K562 (cell line): Measurements from ENCODE around the gene GUCY2C. TPM values are rescaled to one million over a fixed set of nuclear protein-coding genes. Genes with fewer than 3 reads are reported as not detected.

Experiments used
- ATAC-seq: fragments of 200-7000 bp; cut with Tn5 transposase; 3 replicates; pipeline ENCODE4 v1.9.1; 2020; ENCODE audit warnings: moderate library complexity
- BruUV-seq: library from RNA; stranded (reverse); fragments of 400-500 nt; replicated peaks from 2 replicates; lab custom pipeline; 2021; lab: Mats Ljungman, UMichigan
- CTCF ChIA-PET: fragments of 300-600 bp; formaldehyde crosslinking; extraction: SDS; loops from one replicate; lab custom pipeline; 2021; ENCODE audit warnings: low intra/inter-chr PET ratio; lab: Yijun Ruan, JAX
- POLR2A ChIA-PET: fragments of 300-600, 350-650 bp; sonication (Branson Sonifier 250); formaldehyde crosslinking; extraction: SDS; loops from one replicate; lab custom pipeline; 2021; ENCODE audit warnings: antibody characterized with exemption, inconsistent platforms; lab: Yijun Ruan, JAX
- DNase-seq, 4 experiments: peaks; one replicate each; pipeline versions ENCODE4 v3.0.0 to v3.0.0-alpha.2; 2011 to 2018; ENCODE audit warnings: low spot score in 3 of 4, mixed read lengths in 3 of 4; ENCODE audit errors: extremely low read depth in 1 of 4
- FAIRE-seq: peaks from 2 replicates; lab custom pipeline; 2011; peaks lifted over from hg19 to GRCh38; lab: Jason Lieb, UNC
- H2AFZ ChIP-seq: 2 replicates; pipeline ENCODE4 v1.6.0; 2011; ENCODE audit warnings: low read depth, low read length, control low read depth, inconsistent platforms
- H3K27ac ChIP-seq: fragments of 200-600 bp; 3 replicates; pipeline ENCODE4 v1.8.0; 2011; ENCODE audit warnings: low read depth, mild to moderate bottlenecking, control low read depth, inconsistent platforms, low read length, moderate library complexity, mixed read lengths; ENCODE audit errors: extremely low read depth
- H3K27me3 ChIP-seq, 2 experiments: fragments of 300-600 bp in 1 of 2; 2 replicates in 1 of 2; 3 replicates in 1 of 2; pipeline versions ENCODE4 v1.6.0 to v1.8.0; 2011; ENCODE audit warnings: inconsistent platforms in 2 of 2, low read length in 2 of 2, mild to moderate bottlenecking in 1 of 2, mixed read lengths in 1 of 2, moderate library complexity in 1 of 2; ENCODE audit not compliant: control insufficient read depth in 2 of 2, insufficient read depth in 2 of 2
- H3K36me3 ChIP-seq: fragments of 300-600 bp; 3 replicates; pipeline ENCODE4 v1.8.0; 2011; ENCODE audit warnings: mild to moderate bottlenecking, low read length, inconsistent platforms; ENCODE audit not compliant: control insufficient read depth, insufficient read depth
- H3K4me1 ChIP-seq, 2 experiments: fragments of 200-600 bp in 1 of 2; replicated peaks in 1 of 2; 2 replicates in 1 of 2; 3 replicates in 1 of 2; pipeline versions ENCODE4 v1.5.1 to v1.8.0; 2011; ENCODE audit warnings: inconsistent platforms in 2 of 2, low read length in 2 of 2, mild to moderate bottlenecking in 1 of 2, mixed read lengths in 1 of 2, moderate library complexity in 1 of 2; ENCODE audit not compliant: control insufficient read depth in 2 of 2, insufficient read depth in 2 of 2
- H3K4me2 ChIP-seq: 2 replicates; pipeline ENCODE4 v1.6.1; 2011; ENCODE audit warnings: low read length, control low read depth, inconsistent platforms, mixed read lengths; ENCODE audit not compliant: insufficient read depth
- H3K4me3 ChIP-seq: fragments of 200-600 bp; sonication (generic), shearing (Covaris generic); 2 replicates; pipeline ENCODE4 v1.5.1; 2016; ENCODE audit warnings: control low read depth, inconsistent platforms
- H3K79me2 ChIP-seq: fragments of 200-600 bp; 3 replicates; pipeline ENCODE4 v1.8.0; 2011; ENCODE audit warnings: low read length, inconsistent platforms; ENCODE audit not compliant: control insufficient read depth, insufficient read depth
- H3K9ac ChIP-seq, 2 experiments: 2 replicates each; pipeline versions ENCODE4 v1.6.0 to v1.6.1; 2011; ENCODE audit warnings: low read depth in 2 of 2, low read length in 2 of 2, control low read depth in 1 of 2, inconsistent platforms in 1 of 2, mild to moderate bottlenecking in 1 of 2, mixed read lengths in 1 of 2; ENCODE audit not compliant: insufficient read depth in 1 of 2
- H3K9me1 ChIP-seq: one replicate; pipeline ENCODE4 v1.6.0; 2011; ENCODE audit warnings: inconsistent platforms, mild to moderate bottlenecking, low read length, moderate library complexity; ENCODE audit not compliant: control insufficient read depth, insufficient read depth
- H3K9me3 ChIP-seq: replicated peaks from 2 replicates; pipeline ENCODE4 v1.5.1; 2011; ENCODE audit warnings: low read depth, low read length, inconsistent platforms; ENCODE audit not compliant: control insufficient read depth, insufficient read depth
- H4K20me1 ChIP-seq: replicated peaks from 2 replicates; pipeline ENCODE4 v1.6.1; 2011; ENCODE audit warnings: low read length, inconsistent platforms, mixed read lengths; ENCODE audit not compliant: control insufficient read depth, insufficient read depth
- DMBX1 ChIP-seq: fragments of 250-450 bp; sonication (Bioruptor Pico); IDR thresholded peaks from 2 replicates; pipeline ENCODE4 v1.8.0; 2022; ENCODE audit warnings: inconsistent platforms, mild to moderate bottlenecking, moderate library complexity, borderline replicate concordance
- FOXJ2 ChIP-seq: fragments of 200-800 bp; sonication (Bioruptor generic); IDR thresholded peaks from 2 replicates; pipeline ENCODE4 v1.6.1; 2016; ENCODE audit warnings: missing genetic modification characterization, missing compliant biosample characterization
- FOXM1 ChIP-seq, 2 experiments: fragments of 450-650 bp in 1 of 2; sonication (generic) in 1 of 2; formaldehyde crosslinking in 1 of 2; IDR thresholded peaks; 2 replicates each; pipeline versions ENCODE4 v1.6.1 to v1.9.0; 2017 to 2022; ENCODE audit warnings: low read depth in 2 of 2, mild to moderate bottlenecking in 2 of 2, missing genetic modification reagents in 1 of 2, moderate library complexity in 1 of 2
- GTF2E2 ChIP-seq: fragments of 200-800 bp; sonication (Bioruptor generic); IDR thresholded peaks from 2 replicates; pipeline ENCODE4 v1.6.1; 2016; ENCODE audit warnings: missing genetic modification characterization, missing compliant biosample characterization
- HNRNPLL ChIP-seq: fragments of 200-400 bp; formaldehyde crosslinking; IDR thresholded peaks from 2 replicates; pipeline ENCODE4 v1.6.1; 2017; ENCODE audit warnings: low read length, low read depth, mild to moderate bottlenecking; ENCODE audit not compliant: poor library complexity, severe bottlenecking
- L3MBTL2 ChIP-seq: fragments of 450-650 bp; IDR thresholded peaks from 2 replicates; pipeline ENCODE4 v1.6.1; 2016; ENCODE audit warnings: mild to moderate bottlenecking, moderate library complexity
- NUFIP1 ChIP-seq: fragments of 450-650 bp; IDR thresholded peaks from 2 replicates; pipeline ENCODE4 v1.6.1; 2018; ENCODE audit not compliant: partially characterized antibody
- XRCC3 ChIP-seq: fragments of 450-650 bp; IDR thresholded peaks from 2 replicates; pipeline ENCODE4 v1.6.1; 2017; ENCODE audit warnings: mild to moderate bottlenecking, moderate library complexity
- ZC3H11A ChIP-seq: IDR thresholded peaks from 2 replicates; pipeline ENCODE4 v1.6.1; 2012; ENCODE audit warnings: low read depth, low read length, improper control_type of control experiment
- ZNF232 ChIP-seq: sonication (generic); formaldehyde crosslinking; IDR thresholded peaks from 2 replicates; pipeline ENCODE4 v1.8.0; 2022; ENCODE audit warnings: mild to moderate bottlenecking, missing genetic modification reagents
- ZZZ3 ChIP-seq: fragments of 450-650 bp; IDR thresholded peaks from 2 replicates; pipeline ENCODE4 v1.6.1; 2016; ENCODE audit warnings: antibody characterized with exemption, mild to moderate bottlenecking, moderate library complexity
- WGBS: fragments of 100-300 bp; shearing (Covaris generic); methylation state at CpG from one replicate; pipeline ENCODE4 v1.1.6; 2016; ENCODE audit warnings: low coverage, mixed read lengths; ENCODE audit not compliant: insufficient coverage; ENCODE audit errors: missing lambda C conversion rate; 5-methylcytosine and 5-hydroxymethylcytosine counted together
- in situ Hi-C: fragments of 300-500 bp; cut with MboI; formaldehyde crosslinking; loops from 4 replicates; pipeline ENCODE4 v1.15.0; 2018; ENCODE audit warnings: inconsistent platforms, mixed read lengths
- intact Hi-C: fragments of 100-400 bp; cut with micrococcal nuclease; formaldehyde crosslinking; loops from 2 replicates; pipeline ENCODE4 v1.14.2; 2022
- polyA plus RNA-seq, 8 experiments: library from polyadenylated mRNA; depleted of rRNA in 4 of 8; stranded (reverse) in 5 of 8; unstranded in 3 of 8; fragments of >200 nt; fragmentation: Nextera tagmentation in 2 of 8; fragmentation: Illumina TruSeq in 1 of 8; extraction: Ambion mirVana in 2 of 8; extraction: Trizol in 1 of 8; gene quantifications; 2 replicates each; pipeline versions ENCODE4 v1.2.1 to v1.2.3, GENCODE V29; 2011 to 2014; ENCODE audit warnings: inconsistent platforms in 1 of 8, missing spikeins in 1 of 8
- total RNA-seq, 7 experiments: library from RNA; depleted of rRNA in 6 of 7; stranded (reverse); fragments of >200 nt in 6 of 7; fragmentation: Illumina TruSeq in 2 of 7; extraction: Trizol in 2 of 7; gene quantifications; 2 replicates each; pipeline versions ENCODE4 v1.2.1 to v1.2.3, GENCODE V29; 2011 to 2021; ENCODE audit warnings: low replicate concordance in 1 of 7
- TF ChIP-seq, protein P1 (sequence below): IDR thresholded peaks from 2 replicates; pipeline ENCODE4 v1.6.1; 2012; ENCODE audit warnings: low read depth, low read length, improper control_type of control experiment, borderline replicate concordance
- TF ChIP-seq, protein P2 (sequence below): IDR thresholded peaks from 2 replicates; pipeline ENCODE4 v1.6.1; 2014; ENCODE audit warnings: antibody characterized with exemption
- TF ChIP-seq, protein P3 (sequence below): fragments of 150-350 bp; conservative IDR thresholded peaks from 2 replicates; pipeline ENCODE4 v1.6.1; 2014; ENCODE audit warnings: low read length
- TF ChIP-seq, protein P4 (sequence below): fragments of 250-450 bp; sonication (Bioruptor Pico); IDR thresholded peaks from 2 replicates; pipeline ENCODE4 v1.5.0; 2020; ENCODE audit warnings: mild to moderate bottlenecking

Gene GUCY2C
- total and polyA plus RNA-seq, 9 of the 15 experiments (the other 6 are each of a cell fraction or from before 2014, with no cell fraction given) = 0.01 to 0.05 (median 0.04) TPM; not detected in 6

GRCh38 chr12:14700935-14701334 is 4.5 kb upstream of the GUCY2C start (continued):
- TF ChIP-seq, protein P1, sequence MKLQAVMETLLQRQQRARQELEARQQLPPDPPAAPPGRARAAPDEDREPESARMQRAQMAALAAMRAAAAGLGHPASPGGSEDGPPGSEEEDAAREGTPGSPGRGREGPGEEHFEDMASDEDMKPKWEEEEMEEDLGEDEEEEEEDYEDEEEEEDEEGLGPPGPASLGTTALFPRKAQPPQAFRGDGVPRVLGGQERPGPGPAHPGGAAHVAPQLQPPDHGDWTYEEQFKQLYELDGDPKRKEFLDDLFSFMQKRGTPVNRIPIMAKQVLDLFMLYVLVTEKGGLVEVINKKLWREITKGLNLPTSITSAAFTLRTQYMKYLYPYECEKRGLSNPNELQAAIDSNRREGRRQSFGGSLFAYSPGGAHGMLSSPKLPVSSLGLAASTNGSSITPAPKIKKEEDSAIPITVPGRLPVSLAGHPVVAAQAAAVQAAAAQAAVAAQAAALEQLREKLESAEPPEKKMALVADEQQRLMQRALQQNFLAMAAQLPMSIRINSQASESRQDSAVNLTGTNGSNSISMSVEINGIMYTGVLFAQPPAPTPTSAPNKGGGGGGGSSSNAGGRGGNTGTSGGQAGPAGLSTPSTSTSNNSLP = no peak
- no peak for TF ChIP-seq FOXJ2 (tag)
- TF ChIP-seq NUFIP1 = no peak
- TF ChIP-seq, protein P2, sequence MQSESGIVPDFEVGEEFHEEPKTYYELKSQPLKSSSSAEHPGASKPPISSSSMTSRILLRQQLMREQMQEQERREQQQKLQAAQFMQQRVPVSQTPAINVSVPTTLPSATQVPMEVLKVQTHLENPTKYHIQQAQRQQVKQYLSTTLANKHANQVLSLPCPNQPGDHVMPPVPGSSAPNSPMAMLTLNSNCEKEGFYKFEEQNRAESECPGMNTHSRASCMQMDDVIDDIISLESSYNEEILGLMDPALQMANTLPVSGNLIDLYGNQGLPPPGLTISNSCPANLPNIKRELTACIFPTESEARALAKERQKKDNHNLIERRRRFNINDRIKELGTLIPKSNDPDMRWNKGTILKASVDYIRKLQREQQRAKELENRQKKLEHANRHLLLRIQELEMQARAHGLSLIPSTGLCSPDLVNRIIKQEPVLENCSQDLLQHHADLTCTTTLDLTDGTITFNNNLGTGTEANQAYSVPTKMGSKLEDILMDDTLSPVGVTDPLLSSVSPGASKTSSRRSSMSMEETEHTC = no peak
- no peak for TF ChIP-seq DMBX1 (CRISPR knock-in tag)
- no peak for TF ChIP-seq ZC3H11A
- no peak for TF ChIP-seq XRCC3

DNA sequence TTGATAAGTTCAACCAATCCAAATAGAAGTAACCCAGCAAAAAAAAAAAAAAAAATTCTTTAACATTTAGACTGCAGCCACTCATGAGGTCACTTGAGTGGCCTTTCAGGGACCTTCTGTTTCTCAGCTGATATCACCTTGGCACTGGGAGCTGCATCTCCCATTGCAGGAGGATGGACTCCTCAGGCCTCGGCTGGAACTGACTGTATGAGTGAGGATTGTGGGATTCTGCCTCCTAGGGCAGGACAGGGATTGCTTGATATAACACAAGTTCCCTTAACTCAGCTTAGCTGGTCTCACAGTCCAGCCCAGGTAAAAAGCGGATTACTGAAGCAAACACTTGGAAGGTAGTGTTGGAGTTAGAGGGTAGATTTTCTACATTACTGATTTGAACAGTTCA is 3.5 kb upstream of the GUCY2C start:
- no peaks in the 10 kb centered on the region for H3K36me3 ChIP-seq
- 0% methylated on average over 2 of the region's 2 CpGs for WGBS
- TF ChIP-seq GTF2E2 (tag) (no peak), ZNF232 (CRISPR knock-in tag) (no peak), FOXM1 (IDR thresholded peaks at IDR 0.05; ENCODE audit: low read depth) (no peak), FOXM1 (CRISPR knock-in tag; IDR thresholded peaks at IDR 0.05; ENCODE audit: low read depth) (no peak), L3MBTL2 (no peak), HNRNPLL (no peak), ZZZ3 (no peak)
- TF ChIP-seq, protein P3, sequence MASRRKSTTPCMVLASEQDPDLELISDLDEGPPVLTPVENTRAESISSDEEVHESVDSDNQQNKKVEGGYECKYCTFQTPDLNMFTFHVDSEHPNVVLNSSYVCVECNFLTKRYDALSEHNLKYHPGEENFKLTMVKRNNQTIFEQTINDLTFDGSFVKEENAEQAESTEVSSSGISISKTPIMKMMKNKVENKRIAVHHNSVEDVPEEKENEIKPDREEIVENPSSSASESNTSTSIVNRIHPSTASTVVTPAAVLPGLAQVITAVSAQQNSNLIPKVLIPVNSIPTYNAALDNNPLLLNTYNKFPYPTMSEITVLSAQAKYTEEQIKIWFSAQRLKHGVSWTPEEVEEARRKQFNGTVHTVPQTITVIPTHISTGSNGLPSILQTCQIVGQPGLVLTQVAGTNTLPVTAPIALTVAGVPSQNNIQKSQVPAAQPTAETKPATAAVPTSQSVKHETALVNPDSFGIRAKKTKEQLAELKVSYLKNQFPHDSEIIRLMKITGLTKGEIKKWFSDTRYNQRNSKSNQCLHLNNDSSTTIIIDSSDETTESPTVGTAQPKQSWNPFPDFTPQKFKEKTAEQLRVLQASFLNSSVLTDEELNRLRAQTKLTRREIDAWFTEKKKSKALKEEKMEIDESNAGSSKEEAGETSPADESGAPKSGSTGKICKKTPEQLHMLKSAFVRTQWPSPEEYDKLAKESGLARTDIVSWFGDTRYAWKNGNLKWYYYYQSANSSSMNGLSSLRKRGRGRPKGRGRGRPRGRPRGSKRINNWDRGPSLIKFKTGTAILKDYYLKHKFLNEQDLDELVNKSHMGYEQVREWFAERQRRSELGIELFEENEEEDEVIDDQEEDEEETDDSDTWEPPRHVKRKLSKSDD = no peak
- TF ChIP-seq, protein P4, sequence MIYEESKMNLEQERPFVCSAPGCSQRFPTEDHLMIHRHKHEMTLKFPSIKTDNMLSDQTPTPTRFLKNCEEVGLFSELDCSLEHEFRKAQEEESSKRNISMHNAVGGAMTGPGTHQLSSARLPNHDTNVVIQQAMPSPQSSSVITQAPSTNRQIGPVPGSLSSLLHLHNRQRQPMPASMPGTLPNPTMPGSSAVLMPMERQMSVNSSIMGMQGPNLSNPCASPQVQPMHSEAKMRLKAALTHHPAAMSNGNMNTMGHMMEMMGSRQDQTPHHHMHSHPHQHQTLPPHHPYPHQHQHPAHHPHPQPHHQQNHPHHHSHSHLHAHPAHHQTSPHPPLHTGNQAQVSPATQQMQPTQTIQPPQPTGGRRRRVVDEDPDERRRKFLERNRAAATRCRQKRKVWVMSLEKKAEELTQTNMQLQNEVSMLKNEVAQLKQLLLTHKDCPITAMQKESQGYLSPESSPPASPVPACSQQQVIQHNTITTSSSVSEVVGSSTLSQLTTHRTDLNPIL (CRISPR knock-in tag) = no peak
- no peaks in the 10 kb centered on the region for H4K20me1 ChIP-seq
- DNase-seq (no peak), FAIRE-seq (no peak), ATAC-seq (no peak)
- H3K27me3 ChIP-seq = no peaks in the 10 kb centered on the region
- no peaks in the 10 kb centered on the region for H3K4me1 ChIP-seq
- no peak overlapping the region for H2AFZ ChIP-seq
- H3K27ac ChIP-seq = no peak overlapping the region
- H3K9me1 ChIP-seq = no peaks in the 10 kb centered on the region
- ChIA-PET CTCF (interaction anchor here (0.7 kb wide), 1 partner anchor 60 kb away, joined by 5 read pairs; no protein-coding TSS in a partner anchor), POLR2A (interaction anchor here (0.6 kb wide), 1 partner anchor 251 kb away, joined by 3 read pairs; no protein-coding TSS in a partner anchor)
- BruUV-seq = no TSS peak
- in situ Hi-C loops (no loop called here), intact Hi-C loops (no loop called here)
- H3K9ac ChIP-seq = no peak overlapping the region
- no peaks in the 10 kb centered on the region for H3K9me3 ChIP-seq
- no peak overlapping the region for H3K4me3 ChIP-seq
- H3K79me2 ChIP-seq = no peaks in the 10 kb centered on the region
- H3K4me2 ChIP-seq = no peak overlapping the region
